KOPT-K1 (cell line): ENCODE measurements around the gene MACF1.
"Not testable (repeated sequence)": the region's sequence is repeated elsewhere in the genome, so short reads cannot be mapped to it uniquely, and the experiment has no call there.

Experiments
- H3K27ac ChIP-seq: fragments of 200-600 bp; sonication (generic); 2 replicates; pipeline ENCODE4 v1.5.1; 2016; ENCODE audit warnings: antibody characterized with exemption, mild to moderate bottlenecking, low read depth, low read length; ENCODE audit not compliant: poor library complexity, severe bottlenecking
- H3K36me3 ChIP-seq: fragments of 200-600 bp; sonication (generic); 2 replicates; pipeline ENCODE4 v1.5.1; 2017; ENCODE audit warnings: antibody characterized with exemption, mild to moderate bottlenecking, low read length, moderate library complexity; ENCODE audit not compliant: insufficient read depth
- H3K9me3 ChIP-seq: fragments of 200-600 bp; sonication (generic); 2 replicates; pipeline ENCODE4 v1.5.1; 2017; ENCODE audit warnings: antibody characterized with exemption, low read length, mild to moderate bottlenecking; ENCODE audit not compliant: insufficient read depth, poor library complexity, severe bottlenecking

MACF1 gene

DNA sequence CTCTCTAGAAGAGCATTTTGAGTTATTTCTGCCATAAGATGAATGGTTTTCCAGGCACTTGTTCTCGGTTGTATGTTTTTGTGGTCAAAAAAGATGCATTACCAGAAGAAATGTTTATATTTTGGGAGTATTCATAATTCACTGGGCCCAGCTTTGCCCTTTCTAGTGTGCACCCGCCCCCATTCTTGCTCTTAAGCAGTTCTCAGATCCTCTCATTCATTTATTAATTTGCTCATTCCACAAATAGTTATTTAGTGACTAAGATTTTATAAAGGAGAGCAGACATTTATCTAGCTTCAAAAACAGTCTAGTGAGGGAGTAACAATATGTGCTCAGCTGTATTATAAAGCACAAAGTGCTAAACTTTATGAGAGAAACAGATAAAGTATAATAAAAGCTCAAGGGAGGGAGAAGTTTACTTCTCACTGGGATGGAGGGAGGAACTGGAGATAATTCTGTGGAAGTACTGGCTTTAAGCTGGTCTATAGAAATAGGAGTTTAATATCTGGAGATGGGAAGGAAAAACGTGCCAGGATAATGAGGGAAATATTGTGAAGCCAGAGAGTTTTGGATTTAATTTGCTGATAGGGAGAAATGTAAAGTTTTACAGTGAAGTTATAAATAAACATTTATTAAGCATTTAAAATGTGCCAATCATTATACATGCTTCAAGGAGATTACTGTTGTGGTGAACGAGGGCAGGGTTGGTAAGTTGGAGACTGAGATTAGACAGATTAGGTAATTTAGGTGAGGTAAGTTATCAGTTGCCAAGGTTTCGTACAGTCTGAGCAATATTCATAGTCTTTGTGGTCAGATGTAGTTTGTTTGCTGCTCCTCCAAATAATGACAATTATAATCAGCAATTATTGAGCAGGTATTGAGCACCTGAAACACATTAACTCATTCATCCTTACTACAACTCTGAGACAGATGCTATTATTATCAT lies 9.1 kb upstream of the MACF1 start:
- Histone ChIP-seq H3K27ac (peak overlapping the region; percentile 100), H3K9me3 (no peaks in the 10 kb centered on the region), H3K36me3 (no peaks in the 10 kb centered on the region)

DNA sequence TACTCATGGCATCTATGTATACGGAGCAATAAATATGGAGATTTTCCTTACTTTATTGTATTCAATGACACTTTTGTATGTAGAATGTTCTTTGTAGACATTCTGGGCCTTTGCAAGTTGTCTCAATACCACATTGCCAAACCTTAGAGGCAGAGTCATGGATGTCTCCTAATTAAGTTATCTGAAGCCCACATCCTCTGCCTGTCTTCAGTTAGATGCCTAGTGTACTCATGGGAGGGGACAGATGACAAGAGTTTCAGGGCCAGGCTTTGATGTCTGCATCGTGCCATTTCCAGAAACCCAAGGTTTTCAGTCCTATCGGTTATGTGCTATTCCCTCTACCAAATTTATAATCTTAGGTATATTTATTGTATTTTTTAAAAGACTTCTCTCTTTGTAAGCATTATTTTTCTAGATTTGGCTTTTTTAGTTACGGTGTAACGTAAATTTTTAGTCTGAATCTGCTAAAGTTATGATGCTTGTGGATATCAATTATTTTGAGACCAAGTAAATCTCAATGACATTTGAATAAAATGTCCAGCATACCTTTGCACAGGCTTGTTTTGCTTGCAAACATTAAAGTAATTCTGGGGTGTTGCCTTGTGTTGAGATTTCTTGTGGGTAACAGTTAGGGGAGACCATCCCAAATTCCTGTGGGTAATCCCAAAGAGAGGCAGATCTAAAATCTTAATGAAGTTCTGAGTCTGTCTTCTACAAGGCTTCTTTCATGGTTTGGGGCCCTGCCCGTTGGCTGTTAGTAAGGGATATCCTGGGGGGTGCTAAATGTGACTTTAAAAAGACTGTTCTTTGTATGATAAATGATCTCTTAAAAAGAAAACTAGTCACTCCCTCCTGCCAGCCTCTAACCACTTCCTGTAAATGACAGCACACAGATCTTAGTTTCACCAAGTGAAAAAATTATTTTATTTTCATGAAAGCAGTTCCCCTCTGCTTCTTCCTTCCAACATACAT lies 8.0 kb upstream of the MACF1 start:
- H3K9me3 ChIP-seq: no peaks in the 10 kb centered on the region
- peak overlapping the region; percentile 100 for H3K27ac ChIP-seq
- no peaks in the 10 kb centered on the region for H3K36me3 ChIP-seq

DNA sequence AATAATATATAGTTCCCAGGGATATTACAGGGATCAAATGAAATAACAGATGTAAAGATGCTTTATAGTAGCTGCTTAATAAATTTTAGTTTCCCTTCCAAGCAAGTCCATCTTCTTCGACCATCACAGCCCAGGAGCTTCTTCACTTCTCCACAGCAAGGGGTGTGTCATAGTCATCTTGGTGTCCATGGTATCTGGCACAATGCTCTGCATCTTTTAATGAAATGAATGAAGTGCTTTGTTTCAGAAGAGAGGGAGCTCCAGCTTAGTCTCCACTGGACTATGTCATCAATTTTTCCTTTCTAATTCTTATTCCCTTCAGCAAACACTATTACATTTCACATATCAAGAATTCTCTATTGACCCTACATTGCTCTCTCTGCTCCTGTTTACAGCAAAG lies 4.9 kb upstream of the MACF1 start:
- Histone ChIP-seq H3K27ac (peak overlapping the region; percentile 100), H3K9me3 (no peaks in the 10 kb centered on the region), H3K36me3 (no peaks in the 10 kb centered on the region)

DNA sequence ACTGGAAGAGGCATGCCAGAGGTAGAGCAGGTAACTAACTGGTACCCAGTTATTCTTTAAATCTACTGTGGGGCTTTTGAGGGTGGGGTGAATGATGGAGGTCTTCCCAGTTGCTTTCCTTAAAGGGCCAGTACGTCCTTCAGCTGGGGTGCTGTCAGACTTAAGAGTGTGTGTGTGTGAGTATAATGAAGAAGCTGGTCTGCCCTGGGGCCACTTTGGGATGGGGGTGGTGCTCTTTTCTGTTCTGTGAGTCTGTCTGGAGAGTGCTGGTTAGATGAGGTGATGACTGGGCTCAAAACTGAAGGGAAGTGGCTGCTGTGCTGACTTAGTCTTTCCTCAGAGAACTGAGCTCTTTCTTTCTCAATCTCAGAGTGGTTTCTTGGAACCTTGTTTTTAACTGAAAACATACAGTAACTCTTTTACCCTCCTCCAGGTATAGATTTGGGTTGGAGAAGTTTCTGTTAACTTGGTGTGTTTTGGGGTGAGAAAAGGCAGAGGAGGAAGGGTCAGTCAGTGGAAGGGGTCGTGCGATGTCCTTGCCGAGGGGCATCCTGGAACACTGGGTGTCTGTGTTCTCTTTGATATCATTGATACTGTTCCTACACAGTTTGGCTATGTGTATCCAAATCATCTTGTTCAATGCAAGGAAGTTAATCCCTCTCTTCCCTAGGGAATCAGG lies 746 bp downstream of the MACF1 start:
- Histone ChIP-seq H3K36me3 (no peaks in the 10 kb centered on the region; the same call in 1 of the 2 replicates), H3K9me3 (no peaks in the 10 kb centered on the region), H3K27ac (peak overlapping the region; percentile 92)

DNA sequence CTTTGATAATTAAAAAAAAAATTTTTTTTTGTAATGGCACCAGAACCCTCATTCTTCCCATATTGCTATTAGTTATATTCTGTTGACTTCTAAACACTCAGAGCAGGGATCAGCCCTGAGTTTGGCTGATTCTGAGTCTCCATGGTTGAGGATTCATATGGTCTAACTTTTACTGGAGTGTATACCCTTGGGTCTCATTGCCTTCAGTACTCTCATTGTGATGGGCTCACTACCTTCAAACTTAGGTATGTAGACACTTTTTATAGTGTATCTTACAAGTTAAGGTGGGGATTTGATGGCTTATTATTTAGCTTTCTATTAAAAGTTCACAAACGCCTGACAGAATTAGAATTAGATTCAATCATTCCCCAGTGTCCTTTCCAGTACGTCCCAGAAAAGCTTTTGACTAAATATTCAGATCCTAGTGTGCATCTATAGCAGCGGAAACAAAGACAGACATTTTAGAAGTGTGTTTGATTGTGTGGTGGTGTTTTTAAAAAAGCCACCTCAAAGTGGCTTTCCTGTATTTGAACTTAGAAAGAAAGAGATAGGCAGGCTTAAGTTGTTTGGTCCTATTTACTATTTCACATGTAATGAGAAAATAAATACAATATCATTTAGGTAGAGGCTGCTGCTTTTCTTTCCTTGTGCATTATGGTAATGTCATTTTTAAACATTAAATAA lies 1.4 kb downstream of the MACF1 start:
- peak overlapping the region; percentile 92 for H3K27ac ChIP-seq
- H3K9me3 ChIP-seq: no peaks in the 10 kb centered on the region
- H3K36me3 ChIP-seq: no peaks in the 10 kb centered on the region; the same call in 1 of the 2 replicates

DNA sequence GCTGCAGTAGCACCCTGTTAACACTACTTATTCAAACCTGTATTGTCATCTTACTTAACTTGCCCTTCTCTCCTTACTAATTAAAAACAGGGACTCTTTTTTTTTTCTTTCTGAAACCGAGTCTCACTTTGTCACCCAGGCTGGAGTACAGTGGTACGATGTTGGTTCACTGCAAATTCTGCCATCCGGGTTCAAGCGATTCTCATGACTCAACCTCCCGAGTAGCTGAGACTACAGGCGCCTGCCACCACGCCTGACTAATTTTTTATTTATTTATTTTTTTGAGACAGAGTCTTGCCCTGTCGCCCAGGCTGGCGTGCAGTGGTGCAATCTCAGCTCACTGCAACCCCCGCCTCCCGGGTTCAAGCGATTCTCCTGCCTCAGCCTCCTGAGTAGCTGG lies 3.9 kb downstream of the MACF1 start:
- not testable (repeated sequence) for H3K27ac ChIP-seq, H3K36me3 ChIP-seq, H3K9me3 ChIP-seq

DNA sequence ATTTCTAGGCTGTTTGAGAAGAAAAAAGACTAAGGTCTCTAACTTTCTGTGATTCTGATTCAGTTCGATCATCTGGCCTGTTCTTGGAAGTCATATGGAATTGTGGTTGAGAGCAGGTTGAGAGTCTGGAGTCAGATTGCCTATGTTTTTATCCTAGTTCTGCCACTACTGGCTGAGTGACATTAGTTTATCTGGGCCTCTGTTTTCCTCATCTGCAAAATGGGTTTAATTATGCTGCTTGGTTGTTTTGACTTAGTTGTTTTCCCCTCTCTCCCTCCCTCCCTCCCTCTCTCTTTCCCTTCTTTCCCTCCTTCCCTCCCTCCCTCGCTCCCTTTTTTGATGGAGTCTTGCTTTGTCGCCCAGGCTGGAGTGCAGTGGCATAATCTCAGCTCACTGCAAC lies 6.2 kb downstream of the MACF1 start:
- no peaks in the 10 kb centered on the region; the same call in 1 of the 2 replicates for H3K36me3 ChIP-seq
- no peaks in the 10 kb centered on the region for H3K9me3 ChIP-seq
- H3K27ac ChIP-seq: no peak overlapping the region

DNA sequence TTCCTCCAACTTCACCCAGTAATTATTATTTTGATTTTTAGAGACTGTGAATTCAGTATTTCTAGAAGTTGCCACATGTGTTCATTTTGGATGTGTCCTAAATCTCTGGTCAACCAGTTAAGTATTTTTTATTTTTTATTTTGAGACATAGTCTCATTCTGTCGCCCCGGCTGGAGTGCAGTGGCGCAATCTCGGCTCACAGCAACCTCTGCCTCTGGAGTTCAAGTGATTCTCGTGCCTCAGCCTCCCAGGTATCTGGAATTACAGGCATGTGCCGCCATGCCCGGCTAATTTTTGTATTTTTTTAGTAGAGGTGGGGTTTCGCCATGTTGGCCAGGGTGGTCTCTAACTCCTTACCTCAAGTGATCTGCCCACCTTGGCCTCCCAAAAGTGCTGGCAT lies 8.0 kb downstream of the MACF1 start:
- no peak overlapping the region for H3K27ac ChIP-seq
- no peaks in the 10 kb centered on the region for H3K9me3 ChIP-seq
- no peaks in the 10 kb centered on the region; the same call in 1 of the 2 replicates for H3K36me3 ChIP-seq

DNA sequence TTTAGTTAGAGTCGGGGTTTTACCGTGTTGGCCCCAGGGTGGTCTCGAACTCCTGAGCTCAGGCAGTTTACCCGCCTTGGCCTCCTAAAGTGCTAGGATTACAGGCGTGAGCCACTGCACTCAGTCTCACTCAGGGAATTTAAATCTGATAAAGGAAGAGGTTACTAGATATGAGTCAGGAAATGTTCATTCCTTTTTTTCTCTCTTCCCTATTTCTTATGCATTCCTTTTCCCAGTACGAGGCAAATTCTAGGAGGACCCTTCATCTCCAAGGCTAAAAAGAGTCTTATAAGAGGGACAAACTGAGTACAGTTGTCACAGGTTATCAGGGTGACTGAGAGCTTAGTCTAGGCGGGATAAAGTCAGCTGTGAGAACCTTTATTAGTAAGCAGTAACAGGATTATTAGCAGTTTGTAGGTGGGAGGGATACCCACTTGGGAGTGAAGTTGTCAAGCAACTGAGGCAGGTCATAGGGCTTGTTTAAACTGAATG lies 9.1 kb downstream of the MACF1 start:
- Histone ChIP-seq H3K27ac (no peak overlapping the region), H3K36me3 (no peaks in the 10 kb centered on the region), H3K9me3 (no peaks in the 10 kb centered on the region)

DNA sequence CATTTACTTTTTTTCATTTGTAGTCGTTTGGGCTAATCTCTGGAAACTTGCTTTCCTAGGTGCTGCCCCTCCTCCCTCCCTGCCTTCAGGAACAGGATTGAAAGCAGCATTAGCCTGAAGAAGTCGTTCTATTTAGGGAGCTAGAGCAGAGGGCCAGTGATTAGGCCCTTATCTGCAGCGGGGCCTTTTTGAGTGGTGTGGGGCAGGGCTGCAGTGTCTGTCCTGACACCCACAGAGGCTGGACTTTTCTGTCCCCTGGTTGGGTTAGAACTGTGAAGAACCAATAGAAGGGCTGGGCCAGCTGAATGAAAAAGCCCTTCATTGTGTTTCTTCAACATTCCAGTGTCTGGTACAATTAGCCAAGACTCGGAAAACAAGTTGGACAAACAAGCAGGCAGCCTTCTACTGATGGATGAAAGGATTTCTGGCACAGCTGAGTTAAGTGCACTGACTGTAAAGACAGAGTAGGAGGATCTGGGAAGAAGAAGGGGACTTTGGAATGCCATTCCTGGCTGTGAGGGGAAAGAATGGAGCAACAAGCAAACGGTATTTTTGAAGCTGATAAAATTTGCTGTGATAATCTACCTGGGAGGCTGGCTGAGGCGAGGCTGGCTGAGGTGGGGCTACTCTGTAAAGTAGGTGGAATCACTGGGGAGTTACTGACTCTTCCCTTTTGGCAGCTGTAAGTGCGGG lies 9.7 kb downstream of the MACF1 start:
- Histone ChIP-seq H3K36me3 (no peaks in the 10 kb centered on the region), H3K9me3 (no peaks in the 10 kb centered on the region), H3K27ac (peak overlapping the region; percentile 80)

DNA sequence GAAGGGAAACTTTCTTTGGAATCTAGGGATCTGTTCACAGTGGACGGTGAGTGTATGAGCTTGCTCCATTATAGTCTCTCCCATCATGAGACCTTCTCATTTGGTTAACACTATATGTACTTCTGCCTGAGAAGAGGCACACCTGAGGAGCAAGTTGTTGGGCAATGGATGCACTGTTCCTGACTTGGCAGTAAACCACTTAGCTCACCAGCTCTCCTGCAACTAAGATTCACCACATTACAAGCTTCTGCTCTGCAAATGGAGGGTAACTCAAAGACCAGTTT lies 10.2 kb downstream of the MACF1 start:
- H3K9me3 ChIP-seq: no peaks in the 10 kb centered on the region
- H3K27ac ChIP-seq: peak overlapping the region; percentile 80
- no peaks in the 10 kb centered on the region for H3K36me3 ChIP-seq

DNA sequence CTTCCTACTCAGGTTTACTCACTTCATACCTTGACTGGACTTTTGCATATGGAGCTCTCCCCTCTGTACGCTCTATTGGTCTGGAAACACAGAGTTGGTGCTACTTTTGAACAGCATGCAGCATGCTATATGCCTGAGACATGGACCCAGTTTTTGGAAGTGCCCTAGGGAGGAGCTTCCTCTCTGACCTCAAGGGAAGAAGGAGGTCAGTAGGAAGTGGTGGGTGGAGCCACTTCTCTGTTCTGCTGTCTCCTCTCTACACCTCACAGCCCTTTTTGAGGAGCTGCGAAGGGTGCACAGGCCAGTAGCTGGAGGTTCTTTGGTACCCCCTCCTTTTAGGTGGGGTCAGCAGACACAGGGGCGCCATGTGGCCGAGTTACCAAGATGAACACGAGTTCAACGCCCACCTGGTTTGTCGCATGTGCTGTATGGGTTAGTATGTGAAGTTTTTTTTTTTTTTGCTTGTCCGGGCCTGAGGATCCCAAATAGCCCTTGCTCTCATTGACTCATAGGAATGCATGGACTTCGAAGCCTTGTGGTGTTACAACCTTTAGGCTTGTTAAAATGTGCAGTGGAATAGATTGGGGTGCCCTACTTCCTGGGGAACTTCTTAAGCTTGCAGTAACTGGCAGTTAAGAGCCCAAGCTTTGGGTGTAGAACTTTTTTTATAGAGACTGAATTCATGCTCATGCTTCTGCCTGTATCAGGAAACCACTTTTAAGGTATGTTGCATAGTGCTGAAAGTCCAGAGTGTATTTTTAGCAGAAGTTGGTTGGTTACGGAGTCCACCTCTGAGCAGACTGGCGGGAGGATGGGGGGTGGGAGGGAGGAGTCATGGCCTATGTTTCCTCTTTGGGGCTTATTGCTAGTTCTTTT lies 10.7 kb downstream of the MACF1 start:
- Histone ChIP-seq H3K27ac (peak overlapping the region; percentile 80), H3K9me3 (no peaks in the 10 kb centered on the region), H3K36me3 (no peaks in the 10 kb centered on the region)

DNA sequence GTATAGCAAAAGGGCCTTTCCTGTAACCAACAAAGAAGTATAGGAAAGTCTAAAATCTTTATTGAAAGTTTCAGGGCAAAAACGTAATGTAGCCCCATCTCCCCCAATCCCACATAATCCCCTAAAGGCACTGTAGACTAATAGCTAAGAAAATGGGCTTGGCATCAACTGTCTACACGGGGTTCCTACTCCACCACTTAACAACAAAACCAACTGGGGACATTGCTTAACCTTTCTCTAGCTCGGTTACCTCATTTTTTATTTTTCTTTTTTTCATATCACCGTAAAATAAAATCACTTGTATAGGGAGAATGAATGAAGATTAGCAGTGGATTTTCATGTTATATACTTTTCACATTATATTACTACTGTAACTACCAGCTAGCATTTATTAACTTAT lies 12.3 kb downstream of the MACF1 start:
- peak overlapping the region; percentile 80 for H3K27ac ChIP-seq
- no peaks in the 10 kb centered on the region for H3K9me3 ChIP-seq
- no peaks in the 10 kb centered on the region for H3K36me3 ChIP-seq
